NCI-H460 (cell line): ENCODE measurements around the gene CHST11. TPM values are rescaled to one million over a fixed set of nuclear protein-coding genes. Genes with fewer than 3 reads are reported as not detected.

ENCODE experiments used
- DNase-seq: peaks from one replicate; pipeline ENCODE4 v3.0.0-alpha.2; 2016; ENCODE audit warnings: low read depth; ENCODE audit errors: extremely low read depth
- total RNA-seq: library from RNA; depleted of rRNA; stranded (reverse); fragments of >200 nt; shearing (Covaris generic); gene quantifications from 2 replicates; pipeline ENCODE4 v1.2.3, GENCODE V29; 2014

CHST11 gene
- total RNA-seq, 1 experiment from 2014 or later: 2.9 TPM

- DNase-seq: no peak
Measured at GRCh38 chr12:104478396-104479122, 21.8 kb downstream of the CHST11 start.

GRCh38 chr12:104479123-104479662, 22.4 kb downstream of the CHST11 start:
- DNase-seq: no peak

GRCh38 chr12:104480012-104480411, 23.3 kb downstream of the CHST11 start:
- no peak for DNase-seq

GRCh38 chr12:104480826-104481440, 24.2 kb downstream of the CHST11 start:
- DNase-seq: no peak

- no peak for DNase-seq
Measured at GRCh38 chr12:104482113-104482512, 25.4 kb downstream of the CHST11 start.

GRCh38 chr12:104482748-104483147, 26.0 kb downstream of the CHST11 start:
- DNase-seq: no peak

- no peak for DNase-seq
Measured at GRCh38 chr12:104484079-104484478, 27.3 kb downstream of the CHST11 start.

- DNase-seq: no peak
Measured at GRCh38 chr12:104485651-104486362, 29.1 kb downstream of the CHST11 start.

- DNase-seq: no peak
Measured at GRCh38 chr12:104486363-104486750, 29.6 kb downstream of the CHST11 start.

GRCh38 chr12:104486943-104487819, 30.4 kb downstream of the CHST11 start:
- DNase-seq: no peak

- no peak for DNase-seq
Measured at GRCh38 chr12:104488374-104488773, 31.6 kb downstream of the CHST11 start.

GRCh38 chr12:104490186-104490585, 33.4 kb downstream of the CHST11 start:
- no peak for DNase-seq

- no peak for DNase-seq
Measured at GRCh38 chr12:104490850-104491249, 34.1 kb downstream of the CHST11 start.

- no peak for DNase-seq
Measured at GRCh38 chr12:104493496-104493895, 36.7 kb downstream of the CHST11 start.

GRCh38 chr12:104494137-104494792, 37.5 kb downstream of the CHST11 start:
- DNase-seq: no peak

GRCh38 chr12:104494793-104495158, 38.0 kb downstream of the CHST11 start:
- DNase-seq: no peak

GRCh38 chr12:104495786-104496185, 39.0 kb downstream of the CHST11 start:
- DNase-seq: no peak

- no peak for DNase-seq
Measured at GRCh38 chr12:104496336-104496735, 39.6 kb downstream of the CHST11 start.

GRCh38 chr12:104498211-104498801, 41.6 kb downstream of the CHST11 start:
- DNase-seq: no peak
